Measurements from ENCODE around the gene FDXR.
A peak's percentile ranks its signal among the peaks of the same experiment; 100 is the strongest.

FDXR gene

GRCh38 chr17:74862108-74862901 lies 10.5 kb downstream of the FDXR start:
- peak in 1 of 2 donors; percentile 41 for DNase-seq
- H3K4me1 ChIP-seq (ENCODE audit: control insufficient read depth in 1 of 2, insufficient read depth in 2 of 2, low read length in 2 of 2), result peaks cover 2 to 5% of the 10 kb centered on the region in 2 experiments
- no peak overlapping the region for H2AK5ac ChIP-seq (ENCODE audit: low read length)
- H3K79me1 ChIP-seq (ENCODE audit: low read length), result no peaks in the 10 kb centered on the region
- H3K18ac ChIP-seq (ENCODE audit: low read length), result no peak overlapping the region
- peaks cover 5 to 7% of the 10 kb centered on the region in 2 experiments for H3K36me3 ChIP-seq (ENCODE audit: control insufficient read depth in 1 of 2, insufficient read depth in 2 of 2, low read length in 2 of 2)
- no peak overlapping the region for H4K12ac ChIP-seq (ENCODE audit: low read depth, low read length)
- no peak overlapping the region for H3K27ac ChIP-seq (ENCODE audit: low read depth, low read length)
- WGBS (ENCODE audit: extremely low coverage, insufficient coverage, insufficient read length), result no CpG with 5 or more reads among the region's 25 CpGs
- peaks cover 39% of the 10 kb centered on the region for H3K27me3 ChIP-seq (ENCODE audit: insufficient read depth, low read length)
- H3K9me3 ChIP-seq (ENCODE audit: insufficient read depth, low read depth, low read length), result peaks cover 6% of the 10 kb centered on the region
- no peaks in the 10 kb centered on the region for H3K79me2 ChIP-seq (ENCODE audit: control insufficient read depth, insufficient read depth, low read length, poor library complexity)
- no peak overlapping the region for H2BK120ac ChIP-seq (ENCODE audit: insufficient read depth, low read length, poor library complexity)
- no peak overlapping the region for H3K23ac ChIP-seq (ENCODE audit: low read length)
- H4K91ac ChIP-seq (ENCODE audit: low read depth, low read length), result no peak overlapping the region
- no peak overlapping the region for H2BK12ac ChIP-seq (ENCODE audit: low read length)
- no peak overlapping the region for H4K8ac ChIP-seq (ENCODE audit: low read depth, low read length)
- peak overlapping the region; percentile 11 for H3K4me2 ChIP-seq (ENCODE audit: low read length)
- H2BK5ac ChIP-seq (ENCODE audit: low read depth, low read length, poor library complexity), result no peak overlapping the region
- H3K4me3 ChIP-seq (ENCODE audit: low read depth, low read length), result no peak overlapping the region
- H2AFZ ChIP-seq (ENCODE audit: insufficient read depth, low read length, poor library complexity), result no peak overlapping the region
- no peak overlapping the region for H3K4ac ChIP-seq (ENCODE audit: low read depth, low read length)
- no peak overlapping the region for H3K9ac ChIP-seq (ENCODE audit: low read length)
- H3K14ac ChIP-seq (ENCODE audit: low read length), result no peak overlapping the region

DNA sequence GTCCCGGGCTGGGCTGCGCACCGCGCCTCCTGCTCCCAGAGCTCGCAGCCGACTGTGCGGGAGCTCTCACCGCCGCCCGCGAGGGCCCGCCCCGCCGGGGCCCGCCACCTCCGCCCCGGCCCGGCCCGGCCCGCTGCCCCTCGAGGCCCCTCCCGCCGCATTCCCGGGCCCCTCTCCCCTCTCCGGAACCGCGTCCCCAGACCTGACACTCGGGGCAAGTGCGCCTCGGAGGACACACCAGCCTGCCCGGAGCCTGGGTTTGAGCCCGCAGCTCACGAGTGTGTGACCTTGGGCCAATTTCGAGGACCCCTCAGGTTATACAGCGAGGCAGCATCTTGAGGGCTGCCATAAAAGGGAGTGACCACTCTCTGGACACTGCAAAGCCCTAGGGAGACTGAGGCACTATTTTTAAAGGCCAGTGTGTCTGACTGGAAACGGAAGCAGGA lies 11.1 kb downstream of the FDXR start:
- Histone ChIP-seq H3K4me2 (ENCODE audit: low read length) (peak overlapping the region; percentile 11), H3K18ac (ENCODE audit: low read length) (no peak overlapping the region), H3K9me3 (ENCODE audit: insufficient read depth, low read depth, low read length) (peaks cover 6% of the 10 kb centered on the region), H4K91ac (ENCODE audit: low read depth, low read length) (no peak overlapping the region), H2BK5ac (ENCODE audit: low read depth, low read length, poor library complexity) (no peak overlapping the region), H2AK5ac (ENCODE audit: low read length) (no peak overlapping the region), H3K23ac (ENCODE audit: low read length) (no peak overlapping the region), H3K4ac (ENCODE audit: low read depth, low read length) (no peak overlapping the region), H3K36me3 (ENCODE audit: control insufficient read depth in 1 of 2, insufficient read depth in 2 of 2, low read length in 2 of 2) (peaks cover 5 to 7% of the 10 kb centered on the region in 2 experiments), H2AFZ (ENCODE audit: insufficient read depth, low read length, poor library complexity) (no peak overlapping the region), H3K9ac (ENCODE audit: low read length) (no peak overlapping the region), H3K27ac (ENCODE audit: low read depth, low read length) (no peak overlapping the region), H3K79me1 (ENCODE audit: low read length) (no peaks in the 10 kb centered on the region), H3K27me3 (ENCODE audit: insufficient read depth, low read length) (peaks cover 40% of the 10 kb centered on the region), H4K12ac (ENCODE audit: low read depth, low read length) (no peak overlapping the region), H4K8ac (ENCODE audit: low read depth, low read length) (no peak overlapping the region), H2BK120ac (ENCODE audit: insufficient read depth, low read length, poor library complexity) (no peak overlapping the region), H3K14ac (ENCODE audit: low read length) (no peak overlapping the region), H2BK12ac (ENCODE audit: low read length) (no peak overlapping the region), H3K4me1 (ENCODE audit: control insufficient read depth in 1 of 2, insufficient read depth in 2 of 2, low read length in 2 of 2) (peaks cover 2 to 5% of the 10 kb centered on the region in 2 experiments), H3K79me2 (ENCODE audit: control insufficient read depth, insufficient read depth, low read length, poor library complexity) (no peaks in the 10 kb centered on the region), H3K4me3 (ENCODE audit: low read depth, low read length) (no peak overlapping the region)
- no CpG with 5 or more reads among the region's 36 CpGs for WGBS (ENCODE audit: extremely low coverage, insufficient coverage, insufficient read length)
- no peak for DNase-seq

DNA sequence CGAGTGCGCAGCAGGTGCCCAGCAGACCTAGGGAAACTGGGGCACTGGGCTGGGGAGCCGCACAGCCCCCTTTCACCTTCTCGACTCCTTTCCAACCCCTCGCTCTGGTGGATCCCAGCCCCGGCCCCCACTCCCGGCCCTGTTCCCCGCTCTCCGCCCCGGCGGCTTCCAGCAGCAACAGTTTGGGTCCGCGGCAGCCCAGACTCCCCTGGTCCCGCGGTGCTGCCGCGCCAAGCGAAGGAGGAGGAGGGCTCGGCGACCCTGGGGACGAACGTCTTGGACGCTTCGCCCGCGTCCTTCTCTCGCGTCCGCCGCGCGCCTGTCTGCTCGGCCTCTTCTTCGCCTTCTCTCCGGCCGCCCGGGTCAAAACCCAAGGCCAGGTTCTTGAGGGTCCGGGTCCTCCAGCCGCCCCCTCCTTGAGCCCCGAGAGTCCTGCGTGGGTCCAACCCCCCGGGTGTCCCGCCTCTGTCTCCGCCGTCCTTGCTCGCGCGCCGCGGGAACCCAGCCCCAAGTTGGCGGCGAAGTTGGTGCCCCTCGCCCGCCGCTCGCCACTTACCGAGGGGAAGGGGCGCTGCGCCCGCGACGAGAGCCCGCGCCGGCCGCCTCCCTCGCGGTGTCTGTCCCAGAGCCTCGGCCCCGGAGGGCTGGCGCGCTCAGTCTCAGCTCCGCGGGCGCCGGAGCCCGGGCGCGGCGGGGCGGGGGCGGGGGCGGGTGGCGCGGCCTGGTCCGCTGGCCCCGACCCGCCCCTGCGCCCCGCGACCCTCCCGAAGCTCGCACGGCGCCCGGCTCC lies 11.7 kb downstream of the FDXR start:
- no peak overlapping the region for H3K23ac ChIP-seq (ENCODE audit: low read length)
- H3K27ac ChIP-seq (ENCODE audit: low read depth, low read length), result no peak overlapping the region
- H3K36me3 ChIP-seq (ENCODE audit: control insufficient read depth in 1 of 2, insufficient read depth in 2 of 2, low read length in 2 of 2), result peaks cover 3 to 5% of the 10 kb centered on the region in 2 experiments
- no peak overlapping the region for H2AFZ ChIP-seq (ENCODE audit: insufficient read depth, low read length, poor library complexity)
- H3K79me2 ChIP-seq (ENCODE audit: control insufficient read depth, insufficient read depth, low read length, poor library complexity), result no peaks in the 10 kb centered on the region
- peaks cover 40% of the 10 kb centered on the region for H3K27me3 ChIP-seq (ENCODE audit: insufficient read depth, low read length)
- H3K4me1 ChIP-seq (ENCODE audit: control insufficient read depth in 1 of 2, insufficient read depth in 2 of 2, low read length in 2 of 2), result peaks cover 2 to 5% of the 10 kb centered on the region in 2 experiments
- H3K18ac ChIP-seq (ENCODE audit: low read length), result no peak overlapping the region
- H3K4me3 ChIP-seq (ENCODE audit: low read depth, low read length), result no peak overlapping the region
- H2BK12ac ChIP-seq (ENCODE audit: low read length), result no peak overlapping the region
- no peak overlapping the region for H3K9ac ChIP-seq (ENCODE audit: low read length)
- H3K14ac ChIP-seq (ENCODE audit: low read length), result no peak overlapping the region
- no peak overlapping the region for H2BK120ac ChIP-seq (ENCODE audit: insufficient read depth, low read length, poor library complexity)
- DNase-seq, result no peak
- H3K9me3 ChIP-seq (ENCODE audit: insufficient read depth, low read depth, low read length), result peaks cover 6% of the 10 kb centered on the region
- H3K4ac ChIP-seq (ENCODE audit: low read depth, low read length), result no peak overlapping the region
- no peak overlapping the region for H2BK5ac ChIP-seq (ENCODE audit: low read depth, low read length, poor library complexity)
- H3K79me1 ChIP-seq (ENCODE audit: low read length), result no peaks in the 10 kb centered on the region
- WGBS (ENCODE audit: extremely low coverage, insufficient coverage, insufficient read length), result no CpG with 5 or more reads among the region's 96 CpGs
- no peak overlapping the region for H4K12ac ChIP-seq (ENCODE audit: low read depth, low read length)
- H4K8ac ChIP-seq (ENCODE audit: low read depth, low read length), result no peak overlapping the region
- no peak overlapping the region for H4K91ac ChIP-seq (ENCODE audit: low read depth, low read length)
- no peak overlapping the region for H2AK5ac ChIP-seq (ENCODE audit: low read length)
- H3K4me2 ChIP-seq (ENCODE audit: low read length), result peak overlapping the region; percentile 20

- WGBS (ENCODE audit: extremely low coverage, insufficient coverage, insufficient read length), result no CpG with 5 or more reads among the region's 44 CpGs
- no peak overlapping the region for H4K8ac ChIP-seq (ENCODE audit: low read depth, low read length)
- no peak overlapping the region for H3K4me2 ChIP-seq (ENCODE audit: low read length)
- H2AK5ac ChIP-seq (ENCODE audit: low read length), result no peak overlapping the region
- H3K4me3 ChIP-seq (ENCODE audit: low read depth, low read length), result no peak overlapping the region
- H3K27me3 ChIP-seq (ENCODE audit: insufficient read depth, low read length), result peaks cover 40% of the 10 kb centered on the region
- no peak overlapping the region for H4K91ac ChIP-seq (ENCODE audit: low read depth, low read length)
- no peak overlapping the region for H4K12ac ChIP-seq (ENCODE audit: low read depth, low read length)
- no peak overlapping the region for H2BK5ac ChIP-seq (ENCODE audit: low read depth, low read length, poor library complexity)
- H3K4me1 ChIP-seq (ENCODE audit: control insufficient read depth in 1 of 2, insufficient read depth in 2 of 2, low read length in 2 of 2), result peaks cover 2 to 5% of the 10 kb centered on the region in 2 experiments
- no peak overlapping the region for H2BK12ac ChIP-seq (ENCODE audit: low read length)
- no peak overlapping the region for H3K18ac ChIP-seq (ENCODE audit: low read length)
- no peak overlapping the region for H3K23ac ChIP-seq (ENCODE audit: low read length)
- H2BK120ac ChIP-seq (ENCODE audit: insufficient read depth, low read length, poor library complexity), result no peak overlapping the region
- H3K27ac ChIP-seq (ENCODE audit: low read depth, low read length), result no peak overlapping the region
- no peak overlapping the region for H3K4ac ChIP-seq (ENCODE audit: low read depth, low read length)
- H2AFZ ChIP-seq (ENCODE audit: insufficient read depth, low read length, poor library complexity), result no peak overlapping the region
- no peak overlapping the region for H3K9ac ChIP-seq (ENCODE audit: low read length)
- H3K14ac ChIP-seq (ENCODE audit: low read length), result no peak overlapping the region
- H3K79me1 ChIP-seq (ENCODE audit: low read length), result no peaks in the 10 kb centered on the region
- no peak for DNase-seq
- peaks cover 3 to 5% of the 10 kb centered on the region in 2 experiments for H3K36me3 ChIP-seq (ENCODE audit: control insufficient read depth in 1 of 2, insufficient read depth in 2 of 2, low read length in 2 of 2)
- H3K9me3 ChIP-seq (ENCODE audit: insufficient read depth, low read depth, low read length), result peaks cover 6% of the 10 kb centered on the region
- H3K79me2 ChIP-seq (ENCODE audit: control insufficient read depth, insufficient read depth, low read length, poor library complexity), result no peaks in the 10 kb centered on the region
Measured at GRCh38 chr17:74860229-74860871, 12.4 kb downstream of the FDXR start.

All from trophoblast cell (in vitro differentiated cells and primary cell).